Pulmonary artery endothelial cell (primary cell): ENCODE data around the gene NDUFB10. TPM values are rescaled to one million over a fixed set of nuclear protein-coding genes. Genes with fewer than 3 reads are reported as not detected.
"Not testable (repeated sequence)": the region's sequence is repeated elsewhere in the genome, so short reads cannot be mapped to it uniquely, and the experiment has no call there.

Experiments used
- DNase-seq: peaks from one replicate; pipeline ENCODE4 v3.0.0-alpha.2; 2011; ENCODE audit warnings: low read depth, low spot score
- total RNA-seq: library from RNA; depleted of rRNA; stranded (reverse); fragments of >200 nt; gene quantifications from 2 replicates; pipeline ENCODE4 v1.2.3, GENCODE V29; 2014

Gene NDUFB10
- total RNA-seq, 1 donor from 2014 or later = 200 TPM

DNA sequence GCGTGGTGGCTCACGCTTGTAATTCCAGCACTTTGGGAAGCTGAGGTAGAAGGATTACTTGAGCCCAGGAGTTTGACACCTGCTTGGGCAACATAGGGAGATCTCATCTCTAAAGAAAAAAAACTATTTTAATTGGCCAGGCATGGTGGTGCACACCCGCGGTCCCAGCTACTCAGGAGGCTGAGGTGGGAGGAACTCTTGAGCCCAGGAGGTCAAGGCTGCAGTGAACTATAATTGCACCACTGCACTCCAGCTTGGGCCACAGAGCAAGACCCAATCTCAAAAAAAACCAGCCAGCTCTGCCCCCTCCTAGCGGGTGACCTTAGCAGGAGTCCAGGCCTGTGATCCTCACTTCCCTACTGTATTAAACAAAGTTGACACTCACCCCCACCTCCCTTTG, 35.2 kb upstream of the NDUFB10 start:
- DNase-seq = no peak

DNA sequence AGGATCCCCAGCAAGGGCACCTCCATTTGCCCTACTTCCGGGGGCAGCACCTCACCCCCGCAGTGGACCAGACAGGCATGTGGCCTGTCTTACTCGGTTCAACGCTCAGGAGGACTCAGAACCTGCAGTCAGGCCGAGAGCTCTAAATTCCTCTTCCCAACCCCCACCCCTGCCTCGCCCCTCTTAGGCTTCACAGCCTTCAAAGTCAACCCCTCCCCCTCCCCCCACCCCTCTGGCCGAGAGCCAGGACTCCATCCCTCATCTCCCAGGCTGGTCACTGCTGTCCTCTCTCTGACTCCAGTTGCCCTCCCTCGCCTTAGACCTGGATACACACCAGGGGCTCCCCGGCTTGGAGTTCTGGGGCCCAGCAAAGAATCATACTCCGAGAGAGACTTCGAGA, 33.1 kb upstream of the NDUFB10 start:
- DNase-seq = no peak

DNA sequence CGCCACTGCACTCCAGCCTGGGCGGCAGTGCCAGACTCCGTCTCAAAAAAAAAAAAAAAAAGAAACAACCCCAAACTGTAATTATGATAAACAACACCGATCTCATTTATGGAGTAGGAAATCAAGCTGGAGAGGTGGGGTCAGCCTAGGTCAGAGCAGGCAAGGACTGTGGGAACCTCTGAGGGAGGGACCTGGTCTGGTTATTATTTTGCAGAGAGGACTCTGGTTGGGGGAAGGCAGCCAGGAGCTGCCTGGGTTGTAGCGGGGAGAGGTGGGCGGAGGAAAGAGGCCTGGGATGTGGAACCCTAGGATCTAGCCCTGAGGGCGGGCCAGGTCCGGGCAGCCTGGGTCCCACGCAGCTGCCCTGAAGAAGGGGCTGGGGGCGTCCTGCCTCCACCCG, 30.2 kb upstream of the NDUFB10 start:
- DNase-seq = no peak

DNA sequence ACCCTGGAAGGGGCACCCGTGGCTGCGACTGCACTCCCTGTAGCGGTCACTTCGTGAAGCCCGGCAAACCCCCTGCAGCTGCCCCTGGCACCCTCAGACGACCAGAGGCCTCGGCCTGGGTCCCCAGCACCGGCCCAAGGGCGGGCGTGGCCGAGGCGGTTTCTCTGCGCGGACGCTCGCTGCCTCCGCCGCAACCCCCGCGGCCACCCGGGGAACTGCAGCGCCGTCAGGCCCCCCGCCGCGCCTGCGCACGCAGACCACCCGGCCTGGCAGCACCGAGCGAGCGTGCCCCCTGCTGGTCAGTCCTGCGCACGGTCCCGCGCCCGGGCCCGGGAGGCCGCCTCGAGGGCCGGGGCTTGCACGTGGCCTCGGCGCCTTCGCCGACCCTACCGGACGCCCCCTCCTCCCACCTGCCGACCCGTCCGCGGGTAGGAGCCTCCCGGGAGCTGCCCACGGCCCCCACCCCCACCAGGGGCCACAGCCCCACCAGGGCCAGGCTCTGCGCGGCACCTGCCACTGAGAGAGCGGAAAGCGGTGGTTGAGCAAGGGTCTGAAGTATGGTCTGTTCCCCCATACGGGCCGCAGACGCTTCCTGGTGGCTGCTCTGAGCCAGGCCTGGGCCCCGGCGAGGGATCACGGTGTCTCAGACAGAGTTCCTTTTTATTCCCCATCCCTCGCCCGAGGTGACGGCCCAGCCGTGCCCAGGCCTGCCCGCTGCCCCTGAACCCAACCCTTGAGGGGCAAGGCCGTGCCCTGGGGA, 29.6 kb upstream of the NDUFB10 start:
- DNase-seq = peak; percentile 29

DNA sequence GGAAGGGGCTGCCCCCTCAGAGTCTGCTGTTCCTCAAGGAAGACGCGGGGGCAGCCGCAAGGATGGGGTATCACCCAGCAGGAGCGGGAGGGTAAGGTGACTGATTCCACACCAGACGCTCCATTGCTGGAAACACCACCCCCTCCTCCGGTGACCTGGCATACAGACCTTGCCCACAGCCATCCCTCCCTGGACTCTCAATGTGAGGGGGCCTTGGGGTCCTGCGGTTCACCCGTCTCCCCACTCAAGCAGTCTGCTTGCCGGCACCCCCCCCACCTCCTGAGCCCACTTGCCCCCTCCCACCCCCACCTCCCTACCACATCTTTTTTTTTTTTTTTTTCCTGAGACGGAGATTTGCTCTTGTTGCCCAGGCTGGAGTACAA, 29.0 kb upstream of the NDUFB10 start:
- no peak for DNase-seq

DNA sequence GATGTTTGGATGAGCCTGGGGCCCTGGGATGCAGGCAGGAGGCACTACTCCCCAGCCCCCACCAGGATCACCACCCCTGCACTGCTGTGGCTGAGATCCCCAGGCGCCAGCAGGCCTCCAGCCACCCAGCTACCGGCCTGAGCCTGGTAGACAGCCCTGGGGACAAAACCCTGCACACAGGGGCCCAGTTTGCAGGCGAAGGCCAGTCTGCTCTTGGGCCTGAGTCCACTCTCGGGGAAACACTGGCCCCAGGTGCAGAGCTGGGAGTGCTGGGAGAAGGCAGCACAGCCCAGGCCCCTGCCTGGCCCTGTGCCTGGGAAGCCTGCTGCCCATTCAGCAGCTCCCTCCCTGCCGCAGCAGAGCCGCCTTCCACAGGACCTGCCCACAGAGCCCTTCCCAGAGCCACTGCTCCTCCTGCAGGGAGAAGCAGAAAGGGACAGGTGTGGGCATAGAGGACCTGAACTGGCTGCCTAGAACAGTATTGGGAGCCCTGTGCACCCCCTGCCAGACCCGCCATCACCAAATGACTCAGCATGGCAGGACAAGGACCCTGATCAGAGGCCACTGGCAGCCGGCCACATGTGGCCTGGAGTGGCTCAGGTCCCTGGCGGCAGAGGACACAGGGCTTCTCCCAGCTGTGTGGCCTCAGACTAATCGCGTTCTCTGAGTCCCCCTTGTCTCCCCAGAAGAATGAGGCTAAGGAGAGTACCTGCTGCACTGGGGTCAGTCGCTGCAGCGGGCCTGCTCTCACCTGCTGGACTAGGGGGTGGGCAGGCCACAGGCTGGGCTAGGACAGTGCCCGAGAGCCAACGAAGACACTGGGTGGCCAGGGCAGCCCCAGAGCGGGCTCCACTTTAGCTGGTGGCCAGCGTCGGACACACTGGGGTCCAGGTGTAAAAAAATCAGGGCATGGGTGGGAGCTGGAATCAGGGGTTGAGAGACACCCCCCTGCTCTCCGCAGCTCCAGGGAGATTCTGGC, 27.0 kb upstream of the NDUFB10 start:
- DNase-seq = no peak

DNA sequence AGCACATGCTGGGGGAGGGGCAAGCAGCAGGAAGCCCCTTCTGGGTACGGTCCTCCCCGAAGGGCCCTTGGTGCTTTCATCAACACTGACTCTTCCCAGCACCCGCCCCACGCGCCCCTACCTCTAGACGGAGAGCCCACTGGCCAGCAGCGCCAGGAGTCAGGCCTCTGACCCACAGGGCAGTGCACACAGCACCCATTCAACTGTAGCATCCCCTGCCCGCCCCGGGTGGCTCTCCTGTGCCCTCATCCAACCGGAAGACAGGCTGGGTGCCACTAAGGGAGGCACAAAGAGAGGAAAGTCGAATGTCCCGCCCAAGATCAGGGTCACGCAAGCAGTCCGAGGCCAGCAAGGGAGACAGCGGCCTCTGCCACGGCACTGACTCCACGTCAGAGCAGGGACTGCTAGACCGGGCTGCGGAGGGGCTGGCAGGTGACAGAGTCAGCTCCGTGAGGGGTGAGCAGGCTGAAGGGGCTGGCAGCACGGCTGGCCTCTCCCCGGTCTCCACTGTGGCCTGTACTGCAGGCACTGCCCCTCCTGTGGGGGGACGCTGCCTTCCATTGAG, 26.2 kb upstream of the NDUFB10 start:
- DNase-seq = no peak

DNA sequence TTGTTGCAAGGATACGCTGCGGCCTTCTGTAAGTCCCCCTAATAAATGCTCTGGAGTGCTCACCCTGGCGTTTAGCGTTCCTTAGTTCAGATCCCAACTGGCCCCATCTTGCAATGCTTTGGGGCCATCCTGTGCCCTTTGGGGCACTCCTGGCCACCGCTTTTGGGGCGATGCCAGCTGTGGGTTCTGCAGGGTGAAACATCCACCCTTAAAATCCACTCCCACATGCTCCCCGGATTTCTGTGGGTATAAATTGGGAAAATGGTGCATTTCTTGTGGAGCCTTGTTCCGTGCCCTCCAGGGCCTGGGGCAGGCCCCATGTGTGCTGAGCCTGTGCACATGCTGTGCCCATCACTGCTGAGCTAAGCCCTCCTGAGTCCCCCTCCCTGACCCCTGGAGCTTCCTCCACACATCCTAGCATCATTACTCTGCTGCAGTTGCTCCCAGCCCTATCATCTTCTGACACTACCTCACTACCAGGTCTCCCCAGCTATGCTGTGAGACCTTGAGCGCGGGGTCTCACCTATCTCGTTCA, 22.3 kb upstream of the NDUFB10 start:
- DNase-seq = no peak

DNA sequence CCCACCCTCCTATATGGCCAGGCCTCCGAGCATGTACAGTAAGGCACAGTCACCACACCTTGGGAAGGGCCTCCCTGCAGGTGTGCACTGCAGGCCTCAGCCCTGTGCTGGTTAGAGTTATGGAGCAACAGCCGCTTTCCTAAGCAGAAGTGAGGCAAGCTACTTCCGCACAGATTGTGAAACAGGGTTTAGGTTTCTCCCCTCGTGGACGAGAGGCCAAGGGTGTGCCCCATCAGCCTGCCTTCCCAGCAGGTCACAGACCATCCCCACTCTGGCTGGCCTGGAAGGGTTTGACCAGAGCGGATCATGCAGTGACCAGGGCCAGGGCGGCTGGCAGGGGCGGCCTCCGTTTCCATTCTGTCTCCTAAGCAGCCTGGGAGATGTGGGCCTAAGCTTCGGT, 21.0 kb upstream of the NDUFB10 start:
- no peak for DNase-seq

DNA sequence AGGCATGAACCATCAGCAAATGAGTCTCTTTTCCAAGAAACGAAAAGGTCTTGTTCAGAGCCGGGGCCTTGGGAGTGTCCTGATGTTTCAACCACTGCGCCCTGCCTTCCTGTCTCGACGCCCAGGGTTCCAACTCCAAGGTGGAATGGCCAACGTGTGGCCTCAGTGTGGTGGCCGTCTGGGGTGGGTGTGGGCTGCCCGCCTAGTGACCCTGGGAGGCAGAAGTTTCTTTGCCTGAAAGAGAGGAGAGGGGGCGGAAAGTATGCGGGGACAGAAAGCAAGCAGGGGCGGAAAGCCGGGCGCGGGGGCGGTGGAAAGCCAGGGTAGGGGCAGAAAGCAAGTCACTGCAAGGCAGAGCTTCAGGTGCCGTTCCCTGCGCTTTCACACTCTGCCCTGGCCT, 20.4 kb upstream of the NDUFB10 start:
- DNase-seq = no peak

DNA sequence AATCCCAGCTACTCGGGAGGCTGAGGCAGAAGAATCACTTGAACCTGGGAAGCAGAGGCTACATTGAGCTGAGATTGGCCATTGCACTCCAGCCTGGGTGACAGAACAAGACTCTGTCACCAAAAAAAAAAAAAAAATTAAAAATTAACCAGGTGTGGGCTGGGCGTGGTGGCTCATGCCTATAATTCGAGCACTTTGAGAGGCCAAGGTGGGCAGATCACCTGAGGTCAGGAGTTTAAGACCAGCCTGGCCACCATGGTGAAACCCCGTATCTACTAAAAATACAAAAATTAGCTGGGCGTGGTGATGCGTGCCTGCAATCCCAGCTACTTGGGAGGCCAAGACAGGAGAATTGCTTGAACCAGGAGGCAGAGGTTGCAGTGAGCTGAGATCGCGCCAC, 19.5 kb upstream of the NDUFB10 start:
- DNase-seq = not testable (repeated sequence)

DNA sequence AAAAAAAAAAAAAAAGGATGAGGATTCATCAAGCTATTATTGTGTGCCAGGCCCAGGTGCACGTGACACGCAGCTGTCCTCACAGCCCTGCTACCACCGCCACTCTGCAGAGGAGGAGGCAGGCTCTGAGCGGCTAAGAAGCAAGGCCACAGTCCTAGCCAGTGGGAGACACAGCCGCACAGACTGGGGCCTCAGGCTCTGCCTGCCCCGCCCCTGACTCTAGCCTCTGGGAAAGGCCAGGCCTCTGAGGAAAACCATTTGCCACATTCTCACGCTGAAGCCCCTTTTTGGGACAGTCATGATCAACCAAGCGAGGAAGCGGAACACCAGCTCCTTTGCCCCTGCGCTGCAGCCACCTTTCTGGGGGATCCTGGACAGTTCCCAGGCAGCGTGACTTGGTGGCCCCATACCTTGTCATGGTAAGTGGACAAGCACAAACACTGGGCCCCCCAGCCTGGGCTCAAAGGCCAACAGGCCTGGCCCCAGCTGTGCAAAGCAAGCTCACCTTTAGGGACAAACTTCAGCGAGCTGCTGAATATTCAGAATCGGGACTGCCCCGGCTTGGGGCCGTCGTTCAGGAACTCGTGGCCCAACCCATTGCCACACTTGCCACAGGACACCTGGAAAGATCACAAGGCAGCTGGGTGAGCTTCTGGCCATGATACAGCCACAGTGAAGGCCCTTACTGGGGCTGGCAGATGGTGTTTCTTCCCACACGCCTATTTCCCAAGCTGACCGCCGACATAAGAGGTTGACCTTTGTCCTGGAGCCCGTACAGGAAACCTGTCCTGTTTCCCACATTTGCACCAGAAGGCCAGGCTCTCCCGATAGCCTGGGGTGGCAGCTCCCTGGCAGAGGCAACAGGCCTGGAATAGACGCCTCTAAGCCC, 18.8 kb upstream of the NDUFB10 start:
- no peak for DNase-seq

DNA sequence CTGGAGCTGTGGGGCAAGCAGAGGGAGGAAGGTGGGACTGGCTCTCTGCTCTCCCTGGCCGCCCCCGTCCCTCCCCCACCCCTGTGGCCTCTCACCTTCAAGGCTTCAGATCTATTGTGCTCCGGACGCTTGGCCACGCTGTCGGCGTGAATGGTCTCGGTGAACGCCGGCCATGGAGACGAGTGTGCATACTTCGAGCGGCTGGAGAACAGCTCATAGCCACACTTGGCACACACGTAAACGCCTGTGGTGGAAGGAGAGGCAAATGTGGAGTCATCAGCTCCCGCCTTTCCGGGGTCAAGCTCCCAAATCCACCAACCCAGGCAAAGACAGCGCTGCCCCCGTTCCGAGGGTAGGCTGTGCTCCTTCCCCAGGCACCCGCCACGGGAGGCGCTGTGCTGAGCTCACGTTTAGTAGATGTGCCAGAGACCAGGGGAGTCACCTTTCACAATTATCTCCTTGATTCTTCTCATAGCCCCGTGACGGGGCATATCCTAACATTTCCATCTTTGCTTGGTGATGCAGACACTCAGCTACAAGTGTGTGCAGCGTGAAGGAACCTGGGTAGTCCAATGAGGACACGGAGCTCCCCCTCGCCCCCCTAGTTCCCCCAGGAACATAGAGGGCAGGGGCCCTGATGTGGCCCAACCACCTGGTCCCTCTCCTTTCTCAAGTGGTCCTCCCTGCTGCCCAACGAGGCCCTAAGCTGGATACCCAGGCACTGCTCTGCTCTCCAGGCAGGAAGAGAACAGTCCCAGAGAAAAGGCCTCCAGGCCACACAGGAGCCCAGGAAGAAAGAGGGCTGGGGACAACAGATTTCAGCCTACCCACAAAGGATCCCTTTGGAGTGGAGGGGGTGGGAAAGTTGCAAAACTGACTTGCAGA, 17.9 kb upstream of the NDUFB10 start:
- no peak for DNase-seq

DNA sequence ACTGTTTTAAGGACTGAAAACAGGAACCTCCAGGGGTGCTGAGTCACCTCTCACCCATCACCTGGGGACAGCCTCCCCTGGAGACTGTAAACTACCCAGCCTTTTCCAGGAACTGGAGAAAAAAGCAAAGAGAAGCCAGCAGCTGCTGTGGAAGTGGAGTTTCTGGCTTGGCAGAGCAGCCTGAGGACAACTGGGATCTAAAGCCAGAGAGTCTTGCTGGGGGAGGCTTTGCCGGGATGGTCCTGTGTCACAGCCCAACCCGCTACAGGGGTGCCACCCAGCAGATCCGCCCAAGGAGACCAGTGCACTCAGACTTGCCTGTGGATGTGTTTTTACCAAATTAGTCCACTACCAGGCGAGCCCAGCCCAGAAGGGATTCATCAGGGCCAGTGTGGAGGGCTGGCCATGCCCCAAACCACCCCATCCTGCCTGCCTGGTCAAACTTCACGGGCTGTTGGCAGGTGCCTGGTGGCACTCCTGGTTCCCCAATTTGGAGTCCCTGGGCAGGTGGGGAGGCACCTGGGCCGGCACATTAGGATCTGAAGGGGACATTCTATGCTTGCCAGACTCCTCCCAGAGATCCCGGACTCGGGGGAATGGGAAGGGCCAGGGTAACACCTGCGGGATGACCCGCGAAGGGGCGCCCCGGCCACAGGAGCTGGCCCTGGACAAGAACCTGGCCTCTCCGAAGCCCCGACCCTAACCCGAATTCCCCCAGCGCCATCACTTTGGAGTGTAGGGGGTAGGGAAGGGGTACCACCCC, 17.1 kb upstream of the NDUFB10 start:
- no peak for DNase-seq

DNA sequence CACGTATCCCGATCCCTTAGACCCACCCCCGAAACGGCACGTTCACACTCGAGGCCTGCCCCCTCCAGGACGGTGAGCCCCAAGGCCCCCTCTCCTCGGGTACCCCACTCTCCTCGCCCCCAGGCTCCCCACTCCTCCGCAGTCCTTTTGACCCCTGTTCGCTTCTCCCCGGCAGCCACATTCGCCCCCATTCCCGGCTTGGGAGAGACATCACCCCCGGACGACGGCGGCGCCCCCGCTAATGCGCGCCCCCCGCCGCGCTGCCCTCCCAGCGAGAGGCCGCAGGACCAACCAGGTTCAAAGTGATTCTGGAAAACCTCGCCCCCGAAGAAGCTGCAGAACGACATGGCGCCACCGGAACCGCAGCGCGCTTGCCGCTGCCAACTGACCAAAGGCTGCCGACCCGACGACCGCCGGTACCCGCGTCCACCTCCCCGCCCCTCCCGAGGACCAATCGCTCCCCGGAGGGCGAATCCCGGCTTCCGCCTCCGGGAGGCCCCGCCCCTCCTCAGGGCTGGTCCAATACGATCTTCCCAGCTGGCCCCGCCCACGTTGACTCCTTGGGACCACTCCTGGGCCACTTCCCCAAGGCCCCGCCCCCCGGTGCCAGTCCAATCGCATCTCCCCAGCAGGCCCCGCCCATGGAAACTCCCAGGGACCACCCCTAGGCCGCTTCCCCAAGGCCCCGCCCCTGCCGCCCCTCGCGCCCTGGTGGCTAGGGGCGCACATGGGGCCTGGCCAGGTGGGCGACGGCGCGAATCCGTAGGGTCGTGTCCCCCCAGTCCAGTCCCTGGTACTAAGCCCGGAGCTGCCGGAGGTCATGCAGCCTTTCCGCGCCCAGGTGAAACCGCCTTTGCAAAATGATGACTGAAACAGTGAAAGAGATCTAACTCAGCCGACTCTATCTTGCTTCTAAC, 16.3 kb upstream of the NDUFB10 start, which contains the start of gene MSRB1:
Gene MSRB1, minus strand, starts transcription at position 390 of the 917 bp plus-strand sequence. Its CDS starts 43 bp downstream, at position 347.
- peak; percentile 92 for DNase-seq

DNA sequence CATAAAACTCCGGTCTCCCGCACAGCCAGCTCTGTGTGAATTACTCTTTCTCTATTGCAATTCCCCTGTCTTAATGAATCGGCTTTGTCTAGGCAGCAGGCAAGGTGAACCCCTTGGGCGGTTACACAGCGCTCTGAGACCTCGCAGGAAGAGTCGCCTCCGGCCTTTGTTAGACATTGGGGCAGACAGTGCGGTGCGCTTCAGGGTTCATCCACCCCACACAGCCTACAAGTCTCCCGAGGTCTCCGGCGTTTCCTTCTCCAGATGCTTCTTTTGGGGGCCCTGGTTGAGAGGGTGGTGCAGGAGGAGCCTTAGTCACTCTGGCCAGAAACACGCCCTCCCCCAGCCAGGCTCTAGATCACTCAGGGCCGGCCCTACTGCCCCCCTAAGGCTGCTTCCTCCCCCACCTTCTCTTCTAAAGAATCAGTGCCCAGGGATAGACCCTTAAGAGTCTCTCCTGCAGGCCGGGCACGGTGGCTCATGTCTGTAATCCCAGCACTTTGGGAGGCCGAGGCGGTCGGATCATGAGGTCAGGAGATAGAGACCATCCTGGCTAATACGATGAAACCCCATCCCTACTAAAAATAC, 14.6 kb upstream of the NDUFB10 start:
- DNase-seq = no peak

DNA sequence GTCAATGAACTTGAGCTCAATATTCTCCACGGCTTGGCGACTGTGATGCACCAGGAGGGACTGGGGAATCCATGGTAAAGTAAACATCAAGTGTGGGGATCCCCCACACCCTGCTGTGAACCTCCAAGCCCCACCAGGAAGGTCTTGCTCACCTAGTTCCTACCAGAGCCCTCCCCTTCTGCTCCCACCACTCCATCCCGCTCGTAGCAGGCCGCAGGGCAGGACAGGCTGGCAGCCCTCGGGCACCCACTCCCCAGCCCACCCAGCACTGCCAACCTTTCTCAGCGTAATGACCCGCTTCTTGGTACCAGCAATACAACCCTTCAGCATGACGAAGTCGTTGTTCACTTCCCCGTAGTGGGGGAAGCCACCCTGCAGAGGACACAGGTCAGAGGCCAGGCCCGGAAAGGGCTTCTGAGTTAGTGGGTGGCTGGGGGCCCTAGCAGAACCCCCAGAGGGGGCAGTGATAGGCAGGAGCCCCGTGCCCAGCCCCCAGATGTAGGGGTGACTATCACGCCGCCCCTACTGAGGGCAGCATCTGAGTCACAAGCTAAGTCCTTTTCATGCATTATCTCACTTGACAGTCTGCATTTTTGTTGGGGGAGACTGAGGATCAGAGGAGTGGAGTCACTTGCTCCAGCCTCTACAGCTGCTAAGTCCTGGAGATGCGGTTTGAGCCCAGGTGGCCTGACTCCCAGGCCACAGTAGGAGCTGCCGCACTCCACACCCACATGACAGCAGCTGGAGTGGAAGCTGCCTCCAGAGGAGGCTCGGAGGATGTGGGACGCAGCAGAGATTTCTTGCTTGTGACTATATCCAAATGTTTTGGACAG, 13.6 kb upstream of the NDUFB10 start:
- no peak for DNase-seq
